Hepatocyte (in vitro differentiated cells): ENCODE measurements around the gene NPR1.

ENCODE experiments used
- CTCF ChIP-seq: fragments of 200-600 bp; sonication (generic); IDR thresholded peaks from 2 replicates; pipeline ENCODE4 v1.5.1; 2016; ENCODE audit warnings: antibody characterized with exemption, mild to moderate bottlenecking; ENCODE audit not compliant: poor library complexity
- EZH2 ChIP-seq: fragments of 200-600 bp; sonication (generic); IDR thresholded peaks from 2 replicates; pipeline ENCODE4 v1.6.1; 2016; ENCODE audit warnings: antibody characterized with exemption, mild to moderate bottlenecking, borderline replicate concordance

- TF ChIP-seq EZH2 (no peak), CTCF (no peak)
These were observed 31.2 kb upstream of the NPR1 start for GRCh38 chr1:153647346-153647714.
